Measurements from ENCODE around the gene SGO2.

GRCh38 chr2:200486529-200486928 is 39.5 kb upstream of the SGO2 start:
- TF ChIP-seq GATA2 (IDR thresholded peaks at IDR 0.05; ENCODE audit: low read depth, low read length) (no peak), GATA3 (IDR thresholded peaks at IDR 0.05; ENCODE audit: low read depth, low read length) (no peak)

Data from SH-SY5Y (cell line).